Midbrain (tissue), 1 donor: ENCODE measurements around the gene TRMT5.

ENCODE experiments used
- DNase-seq: peaks from one replicate; lab custom pipeline; 2025; lab: John Stamatoyannopoulos, UW

TRMT5 gene, protein sequence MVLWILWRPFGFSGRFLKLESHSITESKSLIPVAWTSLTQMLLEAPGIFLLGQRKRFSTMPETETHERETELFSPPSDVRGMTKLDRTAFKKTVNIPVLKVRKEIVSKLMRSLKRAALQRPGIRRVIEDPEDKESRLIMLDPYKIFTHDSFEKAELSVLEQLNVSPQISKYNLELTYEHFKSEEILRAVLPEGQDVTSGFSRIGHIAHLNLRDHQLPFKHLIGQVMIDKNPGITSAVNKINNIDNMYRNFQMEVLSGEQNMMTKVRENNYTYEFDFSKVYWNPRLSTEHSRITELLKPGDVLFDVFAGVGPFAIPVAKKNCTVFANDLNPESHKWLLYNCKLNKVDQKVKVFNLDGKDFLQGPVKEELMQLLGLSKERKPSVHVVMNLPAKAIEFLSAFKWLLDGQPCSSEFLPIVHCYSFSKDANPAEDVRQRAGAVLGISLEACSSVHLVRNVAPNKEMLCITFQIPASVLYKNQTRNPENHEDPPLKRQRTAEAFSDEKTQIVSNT

DNA sequence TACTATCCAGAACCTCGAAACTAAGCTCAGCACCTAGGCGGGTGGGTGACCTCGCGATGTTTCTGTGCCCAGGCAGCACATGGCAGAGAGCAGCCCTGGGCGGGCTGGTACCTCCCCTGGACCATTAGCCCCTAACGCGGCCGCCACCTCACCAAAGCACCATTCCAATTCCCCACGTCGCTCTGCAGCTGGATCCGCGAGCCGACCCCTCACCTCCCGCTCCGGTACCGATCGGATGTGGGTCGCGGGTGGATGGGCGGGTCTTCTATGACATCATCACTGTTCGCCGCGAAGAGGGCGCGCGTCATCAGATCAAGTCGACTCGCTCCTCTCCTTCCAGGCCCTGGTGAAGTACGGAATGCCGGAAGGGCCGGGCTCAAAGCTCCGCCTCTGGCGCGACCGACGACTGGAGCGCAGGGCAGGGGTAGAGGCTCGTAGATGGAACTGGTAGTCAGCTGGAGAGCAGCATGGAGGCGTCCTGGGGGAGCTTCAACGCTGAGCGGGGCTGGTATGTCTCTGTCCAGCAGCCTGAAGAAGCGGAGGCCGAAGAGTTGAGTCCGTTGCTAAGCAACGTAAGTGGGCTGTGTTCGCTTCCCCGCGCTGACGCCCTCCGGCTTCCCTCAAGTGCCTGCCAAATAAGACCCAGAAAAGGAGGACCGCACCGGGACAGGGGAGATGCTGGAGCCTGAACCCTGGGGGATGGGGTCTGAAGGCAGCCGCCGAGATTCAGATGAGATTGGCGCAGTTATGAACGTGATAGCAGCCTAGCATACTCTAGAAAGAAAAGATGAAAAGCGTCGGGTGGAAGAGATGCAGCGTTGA is at the start of gene TRMT5, which contains the start of gene SLC38A6:
Gene TRMT5 (minus strand): TSS at position 269 of the 822 bp plus-strand sequence. CDS start 106 bp downstream, at position 163.
Gene SLC38A6 (plus strand): TSS at position 435 of the 822 bp plus-strand sequence. CDS start 33 bp downstream, at position 468.
- peak; percentile 93 for DNase-seq

GRCh38 chr14:61026526-61026925 is 45.6 kb upstream of the TRMT5 start:
- DNase-seq = no peak

- peak; percentile 80 for DNase-seq
These were observed 44.7 kb upstream of the TRMT5 start for GRCh38 chr14:61025251-61026223.

- DNase-seq = no peak
These were observed 38.7 kb upstream of the TRMT5 start for GRCh38 chr14:61019537-61019936.

- no peak for DNase-seq
These were observed 22.7 kb upstream of the TRMT5 start for GRCh38 chr14:61003571-61003970.

GRCh38 chr14:60999536-60999935 is 18.7 kb upstream of the TRMT5 start:
- DNase-seq = no peak

DNA sequence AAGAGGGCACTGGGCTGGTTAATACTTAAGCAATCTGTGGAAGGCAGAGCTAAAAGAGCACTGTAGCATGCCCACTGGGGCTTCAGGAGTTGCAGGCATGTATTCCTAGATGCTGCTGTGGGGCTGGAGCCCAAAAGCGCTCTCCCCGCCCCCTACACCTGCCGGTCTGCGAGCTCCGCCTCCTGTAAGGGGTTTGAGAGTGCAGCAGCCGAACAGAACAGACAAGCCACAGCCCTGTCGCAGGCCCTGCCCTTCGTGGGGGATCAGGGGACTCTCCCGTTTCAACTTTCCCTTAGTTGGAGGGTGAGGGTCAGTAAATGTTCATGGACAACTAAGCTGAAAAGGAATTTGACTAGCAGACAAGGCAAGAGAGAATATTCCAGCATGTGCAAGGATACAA is 17.7 kb upstream of the TRMT5 start:
- no peak for DNase-seq

GRCh38 chr14:60989599-60989998 is 8.7 kb upstream of the TRMT5 start:
- no peak for DNase-seq

GRCh38 chr14:60986500-60986899 is 5.6 kb upstream of the TRMT5 start:
- no peak for DNase-seq

- DNase-seq = no peak
These were observed 3.3 kb upstream of the TRMT5 start for GRCh38 chr14:60984196-60984595.

GRCh38 chr14:60981633-60982455 is 965 bp upstream of the TRMT5 start:
- DNase-seq = no peak

DNA sequence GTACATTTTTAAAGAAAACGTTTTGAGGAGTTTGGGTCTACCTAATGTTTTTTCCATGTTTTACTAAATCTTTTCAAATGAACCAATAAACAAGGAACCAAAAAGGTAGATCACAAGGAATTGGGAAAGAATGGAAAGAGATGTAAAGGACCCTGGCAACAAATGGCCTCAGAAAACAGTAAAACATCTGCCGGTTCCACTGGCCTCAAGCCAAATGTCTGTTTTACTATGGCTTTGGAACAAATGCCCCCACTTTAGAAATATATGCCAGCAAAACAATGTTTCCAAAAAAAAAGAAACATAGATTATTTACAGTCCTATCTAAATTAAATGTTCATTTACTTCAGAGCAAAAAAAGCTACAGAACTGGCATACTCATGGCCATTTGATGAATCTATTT is 3.0 kb downstream of the TRMT5 start:
- no peak for DNase-seq

- no peak for DNase-seq
These were observed 5.3 kb downstream of the TRMT5 start for GRCh38 chr14:60975551-60975950.

GRCh38 chr14:60974090-60974651 is 6.7 kb downstream of the TRMT5 start:
- no peak for DNase-seq

GRCh38 chr14:60973070-60973469 is 7.8 kb downstream of the TRMT5 start:
- DNase-seq = no peak

GRCh38 chr14:60972295-60972694 is 8.6 kb downstream of the TRMT5 start:
- DNase-seq = no peak

DNA sequence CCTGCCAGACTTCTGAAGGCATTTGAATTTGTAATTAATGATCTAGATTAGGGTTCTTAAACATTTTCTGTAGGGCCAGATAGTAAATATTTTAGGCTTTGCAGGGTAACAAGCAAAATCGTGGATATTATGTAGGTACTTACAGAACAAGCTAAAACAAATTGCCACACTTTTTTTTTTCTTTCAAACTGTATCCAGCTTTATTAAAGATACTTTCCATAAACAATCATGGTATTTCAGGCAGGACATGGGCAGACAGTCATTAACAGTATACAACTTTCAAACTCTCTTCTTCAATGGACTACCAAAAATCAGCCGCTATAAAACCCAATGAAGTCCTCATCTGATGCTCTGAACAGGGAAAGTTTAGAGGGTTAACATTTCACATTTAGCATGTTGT is 9.6 kb downstream of the TRMT5 start:
- no peak for DNase-seq

DNA sequence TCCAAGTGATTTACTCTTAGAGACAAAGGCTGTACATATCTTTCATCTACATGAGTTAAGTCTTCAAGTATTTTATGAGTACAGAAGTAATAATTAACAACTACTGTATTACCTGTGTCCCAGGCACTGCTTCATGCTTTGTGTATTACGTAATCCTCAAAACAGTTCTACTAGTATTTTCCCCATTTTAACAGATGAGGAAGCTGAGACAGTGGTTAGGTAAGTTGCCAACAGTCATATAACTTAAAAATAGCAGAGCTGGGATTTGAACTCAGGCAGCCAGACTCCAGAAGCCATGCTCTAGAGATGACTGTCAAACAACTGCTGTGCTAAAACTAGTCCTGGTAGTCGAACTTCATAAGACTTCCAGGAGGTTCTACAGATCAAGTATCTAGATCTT is 10.7 kb downstream of the TRMT5 start:
- DNase-seq = no peak

DNA sequence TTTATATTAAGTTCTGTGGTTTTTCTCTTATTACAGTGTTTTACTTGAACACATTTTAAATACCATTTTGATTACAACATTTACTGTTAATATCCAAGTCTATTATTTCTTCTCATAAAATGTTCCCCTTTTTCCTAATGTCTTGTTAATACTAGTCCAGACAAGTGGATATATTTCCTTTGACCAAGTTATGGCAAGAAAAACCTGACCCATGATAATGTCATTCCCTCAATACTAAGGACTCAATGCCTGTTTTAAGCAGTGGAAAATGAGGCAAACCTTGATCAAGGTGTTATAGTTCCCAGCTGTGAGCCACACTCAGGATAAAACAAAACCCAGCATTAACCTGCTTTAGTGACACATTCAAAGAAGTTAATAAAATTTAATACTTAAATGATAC is 12.2 kb downstream of the TRMT5 start:
- no peak for DNase-seq

GRCh38 chr14:60968099-60968498 is 12.8 kb downstream of the TRMT5 start:
- no peak for DNase-seq
